K562 (cell line): ENCODE data around the gene RMND5B. TPM values are rescaled to one million over a fixed set of nuclear protein-coding genes. Genes with fewer than 3 reads are reported as not detected.

Experiments
- CEBPG ChIP-seq, 3 experiments: fragments of 200-800 bp in 1 of 3; sonication (Bioruptor generic) in 1 of 3; sonication (generic) in 1 of 3; formaldehyde crosslinking in 1 of 3; IDR thresholded peaks in 2 of 3; conservative IDR thresholded peaks in 1 of 3; 2 replicates each; pipeline versions ENCODE4 v1.6.1 to v1.8.0; 2016 to 2022; ENCODE audit warnings: missing compliant biosample characterization in 2 of 3, missing genetic modification characterization in 2 of 3, mild to moderate bottlenecking in 1 of 3, missing genetic modification reagents in 1 of 3
- ETV6 ChIP-seq, 3 experiments: fragments of 150-350 bp in 1 of 3; sonication (generic) in 1 of 3; formaldehyde crosslinking in 1 of 3; IDR thresholded peaks; 2 replicates each; pipeline versions ENCODE4 v1.6.1 to v1.8.0; 2014 to 2022; ENCODE audit warnings: borderline replicate concordance in 2 of 3, low read depth in 2 of 3, antibody characterized with exemption in 1 of 3, low read length in 1 of 3, mild to moderate bottlenecking in 1 of 3, missing genetic modification reagents in 1 of 3
- HDGF ChIP-seq: fragments of 450-650 bp; IDR thresholded peaks from 2 replicates; pipeline ENCODE4 v1.6.1; 2016
- HMGN3 ChIP-seq: IDR thresholded peaks from 2 replicates; pipeline ENCODE4 v1.6.1; 2011; ENCODE audit warnings: borderline replicate concordance, low read depth, mild to moderate bottlenecking, mixed read lengths, low read length; ENCODE audit not compliant: insufficient read length; ENCODE audit errors: extremely low read depth
- KDM4B ChIP-seq, 2 experiments: fragments of 450-650 bp in 1 of 2; sonication (generic) in 1 of 2; IDR thresholded peaks; 2 replicates each; pipeline ENCODE4 v1.6.1; 2016 to 2017; ENCODE audit warnings: borderline replicate concordance in 2 of 2, antibody characterized with exemption in 1 of 2, low read depth in 1 of 2, mild to moderate bottlenecking in 1 of 2
- MCM3 ChIP-seq: fragments of 450-650 bp; IDR thresholded peaks from 2 replicates; pipeline ENCODE4 v1.6.1; 2016
- OTX1 ChIP-seq: fragments of 450-650 bp; formaldehyde crosslinking; IDR thresholded peaks from 2 replicates; pipeline ENCODE4 v1.4.0; 2022; ENCODE audit warnings: mild to moderate bottlenecking
- RBM15 ChIP-seq: fragments of 200-400 bp; formaldehyde crosslinking; IDR thresholded peaks from 2 replicates; pipeline ENCODE4 v1.6.1; 2018; ENCODE audit warnings: mild to moderate bottlenecking, low read length, moderate library complexity; ENCODE audit not compliant: insufficient read depth
- RFX7 ChIP-seq: fragments of 250-450 bp; sonication (Bioruptor Pico); IDR thresholded peaks from 2 replicates; pipeline ENCODE4 v1.5.1; 2021; ENCODE audit warnings: mild to moderate bottlenecking
- TRIM28 ChIP-seq: fragments of 450-650 bp; IDR thresholded peaks from 2 replicates; pipeline ENCODE4 v1.6.1; 2017
- WHSC1 ChIP-seq: IDR thresholded peaks from one replicate; pipeline ENCODE4 v1.6.1; 2012; ENCODE audit warnings: low read length, control low read depth, inconsistent platforms
- ZBTB43 ChIP-seq: sonication (generic); formaldehyde crosslinking; IDR thresholded peaks from 2 replicates; pipeline ENCODE4 v1.8.0; 2023; ENCODE audit warnings: mild to moderate bottlenecking, missing genetic modification reagents
- polyA plus RNA-seq, 8 experiments: library from polyadenylated mRNA; depleted of rRNA in 4 of 8; stranded (reverse) in 5 of 8; unstranded in 3 of 8; fragments of >200 nt; fragmentation: Nextera tagmentation in 2 of 8; fragmentation: Illumina TruSeq in 1 of 8; extraction: Ambion mirVana in 2 of 8; extraction: Trizol in 1 of 8; gene quantifications; 2 replicates each; pipeline versions ENCODE4 v1.2.1 to v1.2.3, GENCODE V29; 2011 to 2014; ENCODE audit warnings: inconsistent platforms in 1 of 8, missing spikeins in 1 of 8
- total RNA-seq, 7 experiments: library from RNA; depleted of rRNA in 6 of 7; stranded (reverse); fragments of >200 nt in 6 of 7; fragmentation: Illumina TruSeq in 2 of 7; extraction: Trizol in 2 of 7; gene quantifications; 2 replicates each; pipeline versions ENCODE4 v1.2.1 to v1.2.3, GENCODE V29; 2011 to 2021; ENCODE audit warnings: low replicate concordance in 1 of 7
- TF ChIP-seq, protein P1 (sequence below): fragments of 200-600 bp; sonication (generic); IDR thresholded peaks from one replicate; pipeline ENCODE4 v1.6.1; 2012; ENCODE audit warnings: mild to moderate bottlenecking, low read depth, low read length, inconsistent platforms

RMND5B gene
- total and polyA plus RNA-seq, 9 of the 15 experiments (the other 6 are each of a cell fraction or from before 2014, with no cell fraction given), result 2.6 to 57.0 (median 28.3) TPM

DNA sequence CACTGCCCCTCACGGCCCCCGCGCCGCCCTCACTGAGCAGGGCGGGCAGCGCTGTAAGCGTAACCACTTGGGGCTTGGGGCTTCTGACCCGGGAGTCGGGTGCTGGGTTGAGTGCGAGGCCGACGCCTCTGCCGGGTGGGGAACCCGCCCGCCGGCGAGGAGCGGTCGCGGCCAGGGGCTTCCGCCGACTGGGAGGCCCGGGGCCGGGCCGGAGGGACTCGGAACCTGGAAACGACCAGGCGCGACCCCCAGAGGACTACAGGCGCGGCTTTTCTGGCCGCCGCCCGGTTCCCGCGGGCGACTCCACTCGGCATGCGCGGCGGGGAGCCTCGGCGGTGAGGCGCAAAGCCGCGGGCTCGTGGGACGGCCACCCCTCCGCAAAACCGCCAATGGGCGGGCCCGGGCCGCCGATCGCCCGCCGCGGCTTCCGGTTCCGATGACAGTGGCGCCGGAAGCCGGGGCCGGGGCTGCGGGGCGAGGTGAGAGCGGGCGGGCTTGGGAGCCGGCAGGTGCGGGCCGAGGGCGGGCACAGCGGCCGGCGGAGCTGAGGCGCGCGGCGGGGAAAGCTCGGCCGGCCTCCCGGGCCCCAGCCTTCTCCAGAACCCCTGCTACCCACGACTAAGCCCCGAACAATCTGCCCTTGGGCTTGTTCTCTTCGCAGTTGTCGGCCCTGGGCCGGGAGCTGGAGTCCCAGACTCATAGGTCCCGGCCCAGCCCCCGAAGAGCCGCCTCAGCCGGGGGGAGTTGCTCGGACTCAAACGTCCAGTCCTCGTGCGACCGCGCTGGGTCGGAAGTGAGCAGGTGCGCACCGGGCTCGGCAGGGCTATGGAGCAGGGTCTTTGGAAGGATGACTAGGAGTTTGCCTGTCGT is at the start of gene RMND5B (continued):
- TF ChIP-seq, protein P1, sequence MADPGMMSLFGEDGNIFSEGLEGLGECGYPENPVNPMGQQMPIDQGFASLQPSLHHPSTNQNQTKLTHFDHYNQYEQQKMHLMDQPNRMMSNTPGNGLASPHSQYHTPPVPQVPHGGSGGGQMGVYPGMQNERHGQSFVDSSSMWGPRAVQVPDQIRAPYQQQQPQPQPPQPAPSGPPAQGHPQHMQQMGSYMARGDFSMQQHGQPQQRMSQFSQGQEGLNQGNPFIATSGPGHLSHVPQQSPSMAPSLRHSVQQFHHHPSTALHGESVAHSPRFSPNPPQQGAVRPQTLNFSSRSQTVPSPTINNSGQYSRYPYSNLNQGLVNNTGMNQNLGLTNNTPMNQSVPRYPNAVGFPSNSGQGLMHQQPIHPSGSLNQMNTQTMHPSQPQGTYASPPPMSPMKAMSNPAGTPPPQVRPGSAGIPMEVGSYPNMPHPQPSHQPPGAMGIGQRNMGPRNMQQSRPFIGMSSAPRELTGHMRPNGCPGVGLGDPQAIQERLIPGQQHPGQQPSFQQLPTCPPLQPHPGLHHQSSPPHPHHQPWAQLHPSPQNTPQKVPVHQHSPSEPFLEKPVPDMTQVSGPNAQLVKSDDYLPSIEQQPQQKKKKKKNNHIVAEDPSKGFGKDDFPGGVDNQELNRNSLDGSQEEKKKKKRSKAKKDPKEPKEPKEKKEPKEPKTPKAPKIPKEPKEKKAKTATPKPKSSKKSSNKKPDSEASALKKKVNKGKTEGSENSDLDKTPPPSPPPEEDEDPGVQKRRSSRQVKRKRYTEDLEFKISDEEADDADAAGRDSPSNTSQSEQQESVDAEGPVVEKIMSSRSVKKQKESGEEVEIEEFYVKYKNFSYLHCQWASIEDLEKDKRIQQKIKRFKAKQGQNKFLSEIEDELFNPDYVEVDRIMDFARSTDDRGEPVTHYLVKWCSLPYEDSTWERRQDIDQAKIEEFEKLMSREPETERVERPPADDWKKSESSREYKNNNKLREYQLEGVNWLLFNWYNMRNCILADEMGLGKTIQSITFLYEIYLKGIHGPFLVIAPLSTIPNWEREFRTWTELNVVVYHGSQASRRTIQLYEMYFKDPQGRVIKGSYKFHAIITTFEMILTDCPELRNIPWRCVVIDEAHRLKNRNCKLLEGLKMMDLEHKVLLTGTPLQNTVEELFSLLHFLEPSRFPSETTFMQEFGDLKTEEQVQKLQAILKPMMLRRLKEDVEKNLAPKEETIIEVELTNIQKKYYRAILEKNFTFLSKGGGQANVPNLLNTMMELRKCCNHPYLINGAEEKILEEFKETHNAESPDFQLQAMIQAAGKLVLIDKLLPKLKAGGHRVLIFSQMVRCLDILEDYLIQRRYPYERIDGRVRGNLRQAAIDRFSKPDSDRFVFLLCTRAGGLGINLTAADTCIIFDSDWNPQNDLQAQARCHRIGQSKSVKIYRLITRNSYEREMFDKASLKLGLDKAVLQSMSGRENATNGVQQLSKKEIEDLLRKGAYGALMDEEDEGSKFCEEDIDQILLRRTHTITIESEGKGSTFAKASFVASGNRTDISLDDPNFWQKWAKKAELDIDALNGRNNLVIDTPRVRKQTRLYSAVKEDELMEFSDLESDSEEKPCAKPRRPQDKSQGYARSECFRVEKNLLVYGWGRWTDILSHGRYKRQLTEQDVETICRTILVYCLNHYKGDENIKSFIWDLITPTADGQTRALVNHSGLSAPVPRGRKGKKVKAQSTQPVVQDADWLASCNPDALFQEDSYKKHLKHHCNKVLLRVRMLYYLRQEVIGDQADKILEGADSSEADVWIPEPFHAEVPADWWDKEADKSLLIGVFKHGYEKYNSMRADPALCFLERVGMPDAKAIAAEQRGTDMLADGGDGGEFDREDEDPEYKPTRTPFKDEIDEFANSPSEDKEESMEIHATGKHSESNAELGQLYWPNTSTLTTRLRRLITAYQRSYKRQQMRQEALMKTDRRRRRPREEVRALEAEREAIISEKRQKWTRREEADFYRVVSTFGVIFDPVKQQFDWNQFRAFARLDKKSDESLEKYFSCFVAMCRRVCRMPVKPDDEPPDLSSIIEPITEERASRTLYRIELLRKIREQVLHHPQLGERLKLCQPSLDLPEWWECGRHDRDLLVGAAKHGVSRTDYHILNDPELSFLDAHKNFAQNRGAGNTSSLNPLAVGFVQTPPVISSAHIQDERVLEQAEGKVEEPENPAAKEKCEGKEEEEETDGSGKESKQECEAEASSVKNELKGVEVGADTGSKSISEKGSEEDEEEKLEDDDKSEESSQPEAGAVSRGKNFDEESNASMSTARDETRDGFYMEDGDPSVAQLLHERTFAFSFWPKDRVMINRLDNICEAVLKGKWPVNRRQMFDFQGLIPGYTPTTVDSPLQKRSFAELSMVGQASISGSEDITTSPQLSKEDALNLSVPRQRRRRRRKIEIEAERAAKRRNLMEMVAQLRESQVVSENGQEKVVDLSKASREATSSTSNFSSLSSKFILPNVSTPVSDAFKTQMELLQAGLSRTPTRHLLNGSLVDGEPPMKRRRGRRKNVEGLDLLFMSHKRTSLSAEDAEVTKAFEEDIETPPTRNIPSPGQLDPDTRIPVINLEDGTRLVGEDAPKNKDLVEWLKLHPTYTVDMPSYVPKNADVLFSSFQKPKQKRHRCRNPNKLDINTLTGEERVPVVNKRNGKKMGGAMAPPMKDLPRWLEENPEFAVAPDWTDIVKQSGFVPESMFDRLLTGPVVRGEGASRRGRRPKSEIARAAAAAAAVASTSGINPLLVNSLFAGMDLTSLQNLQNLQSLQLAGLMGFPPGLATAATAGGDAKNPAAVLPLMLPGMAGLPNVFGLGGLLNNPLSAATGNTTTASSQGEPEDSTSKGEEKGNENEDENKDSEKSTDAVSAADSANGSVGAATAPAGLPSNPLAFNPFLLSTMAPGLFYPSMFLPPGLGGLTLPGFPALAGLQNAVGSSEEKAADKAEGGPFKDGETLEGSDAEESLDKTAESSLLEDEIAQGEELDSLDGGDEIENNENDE, result no peak
- TF ChIP-seq OTX1 (CRISPR knock-in tag) (no peak), RFX7 (CRISPR knock-in tag) (no peak), HMGN3 (peak; percentile 81), ZBTB43 (CRISPR knock-in tag) (no peak), TRIM28 (no peak), MCM3 (no peak), RBM15 (no peak), KDM4B (IDR thresholded peaks at IDR 0.05; ENCODE audit: borderline replicate concordance in 2 of 2, low read depth in 1 of 2) (no peak), ETV6 (IDR thresholded peaks at IDR 0.05; ENCODE audit: borderline replicate concordance in 1 of 2, low read depth in 2 of 2, low read length in 1 of 2) (0 out of 4 replicates have a peak, but pooled peaks of 1 of the 2 experiments have one; percentile 16), ETV6 (CRISPR knock-in tag; IDR thresholded peaks at IDR 0.05; ENCODE audit: borderline replicate concordance) (no peak), CEBPG (CRISPR knock-in tag; IDR thresholded peaks at IDR 0.05) (no peak), CEBPG (tag; conservative IDR thresholded peaks at IDR 0.05 in 1 of 2, IDR thresholded peaks at IDR 0.05 in 1 of 2) (no peak), HDGF (no peak), WHSC1 (no peak)
